DND-41 (cell line): ENCODE data around the gene TP53.

Experiments
- EZH2 ChIP-seq: IDR thresholded peaks from 3 replicates; pipeline ENCODE4 v1.6.1; 2012; ENCODE audit warnings: borderline replicate concordance, low read depth, mild to moderate bottlenecking, moderate library complexity, low read length, inconsistent platforms; ENCODE audit not compliant: severe bottlenecking
- TF ChIP-seq, protein P1 (sequence below): IDR thresholded peaks from 2 replicates; pipeline ENCODE4 v1.5.1; 2012; ENCODE audit warnings: borderline replicate concordance, low read length, moderate library complexity, mild to moderate bottlenecking; ENCODE audit not compliant: poor library complexity, severe bottlenecking; ENCODE audit errors: extremely low read depth

- TF ChIP-seq, protein P1, sequence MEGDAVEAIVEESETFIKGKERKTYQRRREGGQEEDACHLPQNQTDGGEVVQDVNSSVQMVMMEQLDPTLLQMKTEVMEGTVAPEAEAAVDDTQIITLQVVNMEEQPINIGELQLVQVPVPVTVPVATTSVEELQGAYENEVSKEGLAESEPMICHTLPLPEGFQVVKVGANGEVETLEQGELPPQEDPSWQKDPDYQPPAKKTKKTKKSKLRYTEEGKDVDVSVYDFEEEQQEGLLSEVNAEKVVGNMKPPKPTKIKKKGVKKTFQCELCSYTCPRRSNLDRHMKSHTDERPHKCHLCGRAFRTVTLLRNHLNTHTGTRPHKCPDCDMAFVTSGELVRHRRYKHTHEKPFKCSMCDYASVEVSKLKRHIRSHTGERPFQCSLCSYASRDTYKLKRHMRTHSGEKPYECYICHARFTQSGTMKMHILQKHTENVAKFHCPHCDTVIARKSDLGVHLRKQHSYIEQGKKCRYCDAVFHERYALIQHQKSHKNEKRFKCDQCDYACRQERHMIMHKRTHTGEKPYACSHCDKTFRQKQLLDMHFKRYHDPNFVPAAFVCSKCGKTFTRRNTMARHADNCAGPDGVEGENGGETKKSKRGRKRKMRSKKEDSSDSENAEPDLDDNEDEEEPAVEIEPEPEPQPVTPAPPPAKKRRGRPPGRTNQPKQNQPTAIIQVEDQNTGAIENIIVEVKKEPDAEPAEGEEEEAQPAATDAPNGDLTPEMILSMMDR = no peak
- no peak for TF ChIP-seq EZH2
Observed at GRCh38 chr17:7688808-7689316, 1.6 kb upstream of the TP53 start.
